ENCODE measurements around the gene PLCH1. TPM values are rescaled to one million over a fixed set of nuclear protein-coding genes. Genes with fewer than 3 reads are reported as not detected.

PLCH1 gene
- total RNA-seq, 1 experiment from 2014 or later: 2.0 TPM

GRCh38 chr3:155335724-155336354, 409.0 kb downstream of the PLCH1 start:
- DNase-seq (ENCODE audit: low read depth): no peak

- no peak for DNase-seq (ENCODE audit: low read depth)
These were observed 409.8 kb downstream of the PLCH1 start for GRCh38 chr3:155334914-155335723.

- no peak for DNase-seq (ENCODE audit: low read depth)
These were observed 410.5 kb downstream of the PLCH1 start for GRCh38 chr3:155334215-155334913.

- no peak for DNase-seq (ENCODE audit: low read depth)
These were observed 412.2 kb downstream of the PLCH1 start for GRCh38 chr3:155332716-155333115.

- DNase-seq (ENCODE audit: low read depth): no peak
These were observed 413.8 kb downstream of the PLCH1 start for GRCh38 chr3:155331078-155331477.

- no peak for DNase-seq (ENCODE audit: low read depth)
These were observed 414.5 kb downstream of the PLCH1 start for GRCh38 chr3:155330370-155330769.

GRCh38 chr3:155329513-155330048, 415.3 kb downstream of the PLCH1 start:
- DNase-seq (ENCODE audit: low read depth): no peak

GRCh38 chr3:155327871-155328270, 417.0 kb downstream of the PLCH1 start:
- no peak for DNase-seq (ENCODE audit: low read depth)

- DNase-seq (ENCODE audit: low read depth): no peak
These were observed 417.4 kb downstream of the PLCH1 start for GRCh38 chr3:155327430-155327829.

GRCh38 chr3:155326901-155327300, 418.0 kb downstream of the PLCH1 start:
- no peak for DNase-seq (ENCODE audit: low read depth)

GRCh38 chr3:155326244-155326643, 418.6 kb downstream of the PLCH1 start:
- DNase-seq (ENCODE audit: low read depth): no peak

Other genes with a start within 250 kb of the PLCH1 start
- gene C3orf33, start 61.2 kb upstream of the PLCH1 start, total RNA-seq (2014; rRNA removed; shearing (Covaris generic)): 2.6 and 10.1 TPM in 2 replicates
- gene SLC33A1, start 109.4 kb upstream of the PLCH1 start, total RNA-seq (2014; rRNA removed; shearing (Covaris generic)): 23.8 and 30.7 TPM in 2 replicates
- gene GMPS, start 125.6 kb upstream of the PLCH1 start, total RNA-seq (2014; rRNA removed; shearing (Covaris generic)): 98.7 and 143 TPM in 2 replicates